H1 (cell line): ENCODE results near the gene OR4K2. TPM values are rescaled to one million over a fixed set of nuclear protein-coding genes. Genes with fewer than 3 reads are reported as not detected.

Experiments
- CTCF ChIA-PET: fragments of 300-600 bp; sonication (Branson Sonifier 250); formaldehyde crosslinking; loops from one replicate; lab custom pipeline; 2021; ENCODE audit not compliant: partially characterized antibody; lab: Charles Lee
- POLR2A ChIA-PET: fragments of 300-600 bp; sonication (Branson Sonifier 250); formaldehyde crosslinking; loops from one replicate; lab custom pipeline; 2021; ENCODE audit warnings: inconsistent platforms; ENCODE audit not compliant: partially characterized antibody; lab: Charles Lee
- DNase-seq, 2 experiments: peaks; one replicate each; pipeline versions ENCODE4 v3.0.0 to v3.0.0-alpha.2; 2010 to 2022; ENCODE audit warnings: low spot score in 2 of 2, low read depth in 1 of 2, mixed read lengths in 1 of 2
- FAIRE-seq: peaks from 2 replicates; lab custom pipeline; 2011; peaks lifted over from hg19 to GRCh38; lab: Jason Lieb, UNC
- H2AFZ ChIP-seq: 2 replicates; pipeline ENCODE4 v1.8.1; 2012; ENCODE audit warnings: low read length, inconsistent platforms
- H2AK5ac ChIP-seq: 2 replicates; pipeline ENCODE4 v1.6.1; 2013; ENCODE audit warnings: low read depth, low read length
- H2BK120ac ChIP-seq: replicated peaks from 2 replicates; pipeline ENCODE3; 2013; ENCODE audit warnings: low read depth, low read length, inconsistent platforms
- H2BK12ac ChIP-seq: 2 replicates; pipeline ENCODE4 v1.6.1; 2013; ENCODE audit warnings: low read depth, low read length
- H2BK15ac ChIP-seq: 2 replicates; pipeline ENCODE4 v1.6.1; 2013; ENCODE audit warnings: low read length
- H2BK20ac ChIP-seq: 2 replicates; pipeline ENCODE4 v1.6.1; 2013; ENCODE audit warnings: low read length
- H2BK5ac ChIP-seq: 2 replicates; pipeline ENCODE4 v1.6.1; 2013; ENCODE audit warnings: low read depth, low read length
- H3K14ac ChIP-seq: 2 replicates; pipeline ENCODE4 v1.6.1; 2013; ENCODE audit warnings: inconsistent platforms; ENCODE audit not compliant: insufficient read length
- H3K18ac ChIP-seq: 2 replicates; pipeline ENCODE4 v1.6.1; 2013; ENCODE audit warnings: low read length; ENCODE audit errors: extremely low read depth
- H3K23ac ChIP-seq: 2 replicates; pipeline ENCODE4 v1.6.1; 2013; ENCODE audit warnings: inconsistent platforms; ENCODE audit not compliant: insufficient read length
- H3K23me2 ChIP-seq: 2 replicates; pipeline ENCODE4 v1.6.1; 2013; ENCODE audit warnings: low read depth, low read length
- H3K27ac ChIP-seq: 2 replicates; pipeline ENCODE4 v1.6.1; 2011; ENCODE audit warnings: low read depth, low read length, inconsistent platforms
- H3K27me3 ChIP-seq, 4 experiments: replicated peaks in 1 of 4; 1 replicate in 1 of 4; 2 replicates in 3 of 4; pipeline versions ENCODE4 v1.6.1 to v1.8.1; 2011 to 2013; ENCODE audit warnings: low read length in 3 of 4, mild to moderate bottlenecking in 3 of 4, inconsistent platforms in 2 of 4, mixed read lengths in 2 of 4, moderate library complexity in 1 of 4; ENCODE audit not compliant: control insufficient read depth in 3 of 4, insufficient read depth in 3 of 4; ENCODE audit errors: extremely low read depth in 1 of 4
- H3K36me3 ChIP-seq, 4 experiments: 2 replicates each; pipeline versions ENCODE4 v1.6.1 to v1.8.1; 2011 to 2013; ENCODE audit warnings: mild to moderate bottlenecking in 4 of 4, low read length in 3 of 4, moderate library complexity in 2 of 4, control low read depth in 1 of 4, inconsistent platforms in 1 of 4; ENCODE audit not compliant: insufficient read depth in 4 of 4, control insufficient read depth in 2 of 4
- H3K4ac ChIP-seq: replicated peaks from 2 replicates; pipeline ENCODE3; 2013; ENCODE audit warnings: low read length, low read depth, mixed read lengths, inconsistent platforms; ENCODE audit not compliant: insufficient read length
- H3K4me1 ChIP-seq, 4 experiments: replicated peaks in 1 of 4; 1 replicate in 1 of 4; 2 replicates in 3 of 4; pipeline versions ENCODE4 v1.6.1 to v1.8.1; 2011 to 2013; ENCODE audit warnings: low read length in 3 of 4, inconsistent platforms in 2 of 4, mixed read lengths in 1 of 4; ENCODE audit not compliant: insufficient read depth in 4 of 4, control insufficient read depth in 3 of 4
- H3K4me2 ChIP-seq, 2 experiments: 2 replicates each; pipeline versions ENCODE4 v1.6.1 to v1.8.1; 2011 to 2013; ENCODE audit warnings: low read depth in 2 of 2, low read length in 2 of 2, control low read depth in 1 of 2, inconsistent platforms in 1 of 2, mild to moderate bottlenecking in 1 of 2; ENCODE audit not compliant: insufficient read depth in 1 of 2
- H3K4me3 ChIP-seq, 4 experiments: fragments of 200-600, 300-600 bp in 1 of 4; sonication (generic), shearing (Covaris generic), sonication (Bioruptor Twin) in 1 of 4; 2 replicates each; pipeline versions ENCODE4 v1.5.1 to v1.8.1; 2011 to 2016; ENCODE audit warnings: low read length in 4 of 4, low read depth in 3 of 4, control low read depth in 2 of 4, inconsistent platforms in 2 of 4, mild to moderate bottlenecking in 2 of 4, mixed read lengths in 1 of 4, moderate library complexity in 1 of 4; ENCODE audit not compliant: insufficient read depth in 2 of 4; ENCODE audit errors: extremely low read depth in 1 of 4
- H3K56ac ChIP-seq: replicated peaks from 2 replicates; pipeline ENCODE3; 2013; ENCODE audit warnings: low read depth, mild to moderate bottlenecking, mixed read lengths, low read length, inconsistent platforms; ENCODE audit not compliant: insufficient read length
- H3K79me1 ChIP-seq: 2 replicates; pipeline ENCODE4 v1.6.1; 2013; ENCODE audit warnings: low read depth, low read length, control low read depth
- H3K79me2 ChIP-seq, 2 experiments: 2 replicates each; pipeline versions ENCODE4 v1.6.1 to v1.8.1; 2012 to 2013; ENCODE audit warnings: low read length in 2 of 2, mild to moderate bottlenecking in 2 of 2, inconsistent platforms in 1 of 2; ENCODE audit not compliant: insufficient read depth in 2 of 2, control insufficient read depth in 1 of 2
- H3K9ac ChIP-seq, 4 experiments: replicated peaks in 1 of 4; 1 replicate in 1 of 4; 2 replicates in 3 of 4; pipeline versions ENCODE4 v1.6.1 to v1.8.1; 2011 to 2013; ENCODE audit warnings: low read depth in 3 of 4, low read length in 3 of 4, control low read depth in 2 of 4, mild to moderate bottlenecking in 2 of 4, moderate library complexity in 2 of 4, inconsistent platforms in 1 of 4; ENCODE audit errors: extremely low read depth in 1 of 4
- H3K9me3 ChIP-seq, 2 experiments: 2 replicates each; pipeline versions ENCODE4 v1.6.1 to v1.8.1; 2012 to 2013; ENCODE audit warnings: mild to moderate bottlenecking in 2 of 2, moderate library complexity in 2 of 2, control low read depth in 1 of 2, inconsistent platforms in 1 of 2, low read depth in 1 of 2, low read length in 1 of 2, mixed read lengths in 1 of 2; ENCODE audit not compliant: insufficient read depth in 2 of 2
- H4K20me1 ChIP-seq, 2 experiments: replicated peaks in 1 of 2; 2 replicates each; pipeline versions ENCODE3 to v1.8.1; 2011 to 2013; ENCODE audit warnings: inconsistent platforms in 2 of 2, low read length in 2 of 2, mild to moderate bottlenecking in 1 of 2; ENCODE audit not compliant: insufficient read depth in 2 of 2, control insufficient read depth in 1 of 2
- H4K5ac ChIP-seq: 2 replicates; pipeline ENCODE4 v1.6.1; 2013; ENCODE audit warnings: low read length, low read depth, mixed read lengths, inconsistent platforms; ENCODE audit not compliant: insufficient read length
- H4K8ac ChIP-seq: 2 replicates; pipeline ENCODE4 v1.8.0; 2013; ENCODE audit warnings: mild to moderate bottlenecking, moderate library complexity, low read length, inconsistent platforms; ENCODE audit not compliant: insufficient read depth; ENCODE audit errors: extremely low read depth
- H4K91ac ChIP-seq: replicated peaks from 2 replicates; pipeline ENCODE3; 2013; ENCODE audit warnings: low read length, mixed read lengths, inconsistent platforms; ENCODE audit not compliant: insufficient read length
- CBX5 ChIP-seq: fragments of 300-800, 300-1000 bp; sonication (generic); IDR thresholded peaks from 2 replicates; pipeline ENCODE4 v1.7.1; 2016; ENCODE audit warnings: antibody characterized with exemption, low read length, low read depth
- CHD1 ChIP-seq: IDR thresholded peaks from 2 replicates; pipeline ENCODE4 v1.6.1; 2012; ENCODE audit warnings: low read depth, low read length, improper control_type of control experiment
- HDAC6 ChIP-seq: IDR thresholded peaks from one replicate; pipeline ENCODE4 v1.7.1; 2012; ENCODE audit warnings: low read depth, mild to moderate bottlenecking, inconsistent platforms, low read length, moderate library complexity
- SP4 ChIP-seq: IDR thresholded peaks from 2 replicates; pipeline ENCODE4 v1.6.1; 2012; ENCODE audit warnings: low read length, inconsistent platforms
- TBP ChIP-seq: IDR thresholded peaks from 2 replicates; pipeline ENCODE4 v1.6.1; 2011; ENCODE audit warnings: low read depth, low read length, improper control_type of control experiment
- WGBS, 2 experiments: shearing (Covaris generic) in 1 of 2; methylation state at CpG; one replicate each; pipeline versions ENCODE4 v1.1.6 to v1.1.7; 2013 to 2015; ENCODE audit warnings: low lambda C conversion rate in 2 of 2, mixed read lengths in 2 of 2, inconsistent platforms in 1 of 2, low coverage in 1 of 2, missing lambda C conversion rate in 1 of 2; ENCODE audit not compliant: insufficient replicate concordance in 2 of 2, insufficient coverage in 1 of 2, insufficient read length in 1 of 2; ENCODE audit errors: extremely low coverage in 1 of 2, missing lambda C conversion rate in 1 of 2; 5-methylcytosine and 5-hydroxymethylcytosine counted together
- polyA plus RNA-seq, 7 experiments: library from polyadenylated mRNA; depleted of rRNA in 3 of 7; stranded (reverse) in 5 of 7; unstranded in 2 of 7; fragments of >200 nt in 5 of 7; fragments of 200-250 nt in 2 of 7; gene quantifications; 1 replicate in 5 of 7; 2 replicates in 1 of 7; 4 replicates in 1 of 7; pipeline versions ENCODE4 v1.2.1 to v1.2.3, GENCODE V29; 2011 to 2013; ENCODE audit warnings: missing spikeins in 2 of 7, mixed read lengths in 2 of 7
- total RNA-seq: library from RNA; stranded (reverse); fragmentation: NEBNext Ultra II Directional; extraction: Animal tissue kit (Norgen Biotek cat#: 25700); gene quantifications from 2 replicates; pipeline ENCODE4 v1.2.1, GENCODE V29; 2021
- TF ChIP-seq, protein P1 (sequence below): IDR thresholded peaks from 2 replicates; pipeline ENCODE4 v1.6.1; 2011; ENCODE audit warnings: low read depth, mild to moderate bottlenecking, low read length; ENCODE audit not compliant: insufficient read depth

The OR4K2 gene
- total and polyA plus RNA-seq, 2 of the 8 experiments (the other 6 are each of a cell fraction or from before 2014, with no cell fraction given) = not detected

DNA sequence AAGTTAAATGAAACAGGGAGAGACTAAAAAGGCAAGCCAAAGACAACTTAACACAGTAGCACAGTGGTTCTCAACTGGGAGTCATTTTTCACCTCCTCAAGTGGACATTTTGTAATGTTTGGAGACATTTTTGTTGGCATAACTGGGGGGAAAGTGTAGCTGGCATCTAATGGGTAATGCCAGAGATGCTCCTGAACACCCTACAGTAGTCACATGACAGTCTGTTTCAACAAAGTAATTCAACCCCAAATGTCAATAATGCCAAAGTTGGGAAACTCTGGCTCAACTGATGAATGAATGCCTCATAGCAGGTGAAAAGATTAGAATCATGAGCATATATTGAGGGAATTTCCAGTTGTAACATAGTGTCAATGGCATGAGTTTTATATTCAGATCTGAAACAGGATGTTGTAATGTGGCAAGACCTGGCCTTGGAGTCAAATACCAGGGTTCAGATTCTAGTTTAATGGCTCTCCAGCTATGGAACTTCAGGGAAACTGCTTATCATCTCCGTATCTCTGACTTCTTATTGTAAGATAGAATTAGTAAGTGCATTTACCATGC is 43.1 kb downstream of the OR4K2 start:
- Histone ChIP-seq H3K4me2 (no peak overlapping the region), H2BK120ac (no peak overlapping the region), H3K27ac (no peak overlapping the region), H3K36me3 (peaks cover 0 to 3% (median 0%) of the 10 kb centered on the region in 4 experiments; a peak in 1 of 8 replicates), H3K4me3 (no peak overlapping the region), H3K79me2 (no peaks in the 10 kb centered on the region), H3K4me1 (no peaks in the 10 kb centered on the region), H3K23me2 (no peaks in the 10 kb centered on the region), H3K18ac (no peak overlapping the region), H2AFZ (no peak overlapping the region), H3K79me1 (no peaks in the 10 kb centered on the region), H2AK5ac (no peak overlapping the region), H3K9me3 (peaks cover 50 to 53% of the 10 kb centered on the region in 2 experiments), H2BK5ac (no peak overlapping the region), H2BK15ac (no peak overlapping the region), H3K27me3 (no peaks in the 10 kb centered on the region), H3K9ac (no peak overlapping the region), H4K20me1 (no peaks in the 10 kb centered on the region), H3K4ac (no peak overlapping the region), H4K5ac (no peak overlapping the region), H3K23ac (no peak overlapping the region), H4K91ac (no peak overlapping the region), H3K56ac (no peak overlapping the region), H2BK12ac (no peak overlapping the region), H4K8ac (no peak overlapping the region), H3K14ac (no peak overlapping the region), H2BK20ac (no peak overlapping the region)
- CTCF ChIA-PET = no interaction called here
- no peak for TF ChIP-seq CHD1
- no peak for TF ChIP-seq CBX5
- no peak for TF ChIP-seq TBP
- TF ChIP-seq, protein P1, sequence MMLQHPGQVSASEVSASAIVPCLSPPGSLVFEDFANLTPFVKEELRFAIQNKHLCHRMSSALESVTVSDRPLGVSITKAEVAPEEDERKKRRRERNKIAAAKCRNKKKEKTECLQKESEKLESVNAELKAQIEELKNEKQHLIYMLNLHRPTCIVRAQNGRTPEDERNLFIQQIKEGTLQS = no peak
- TF ChIP-seq HDAC6 = no peak
- TF ChIP-seq SP4 = no peak
- FAIRE-seq (no peak), DNase-seq (no peak)
- whole genome bisulfite sequencing, 2 experiments = 69% methylated on average over 1 of the region's 1 CpG; no CpG with 5 or more reads in 1 of the 2 experiments
- POLR2A ChIA-PET = no interaction called here
